ENCODE measurements around the gene DCBLD2.

DCBLD2 gene, protein sequence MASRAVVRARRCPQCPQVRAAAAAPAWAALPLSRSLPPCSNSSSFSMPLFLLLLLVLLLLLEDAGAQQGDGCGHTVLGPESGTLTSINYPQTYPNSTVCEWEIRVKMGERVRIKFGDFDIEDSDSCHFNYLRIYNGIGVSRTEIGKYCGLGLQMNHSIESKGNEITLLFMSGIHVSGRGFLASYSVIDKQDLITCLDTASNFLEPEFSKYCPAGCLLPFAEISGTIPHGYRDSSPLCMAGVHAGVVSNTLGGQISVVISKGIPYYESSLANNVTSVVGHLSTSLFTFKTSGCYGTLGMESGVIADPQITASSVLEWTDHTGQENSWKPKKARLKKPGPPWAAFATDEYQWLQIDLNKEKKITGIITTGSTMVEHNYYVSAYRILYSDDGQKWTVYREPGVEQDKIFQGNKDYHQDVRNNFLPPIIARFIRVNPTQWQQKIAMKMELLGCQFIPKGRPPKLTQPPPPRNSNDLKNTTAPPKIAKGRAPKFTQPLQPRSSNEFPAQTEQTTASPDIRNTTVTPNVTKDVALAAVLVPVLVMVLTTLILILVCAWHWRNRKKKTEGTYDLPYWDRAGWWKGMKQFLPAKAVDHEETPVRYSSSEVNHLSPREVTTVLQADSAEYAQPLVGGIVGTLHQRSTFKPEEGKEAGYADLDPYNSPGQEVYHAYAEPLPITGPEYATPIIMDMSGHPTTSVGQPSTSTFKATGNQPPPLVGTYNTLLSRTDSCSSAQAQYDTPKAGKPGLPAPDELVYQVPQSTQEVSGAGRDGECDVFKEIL

DNA sequence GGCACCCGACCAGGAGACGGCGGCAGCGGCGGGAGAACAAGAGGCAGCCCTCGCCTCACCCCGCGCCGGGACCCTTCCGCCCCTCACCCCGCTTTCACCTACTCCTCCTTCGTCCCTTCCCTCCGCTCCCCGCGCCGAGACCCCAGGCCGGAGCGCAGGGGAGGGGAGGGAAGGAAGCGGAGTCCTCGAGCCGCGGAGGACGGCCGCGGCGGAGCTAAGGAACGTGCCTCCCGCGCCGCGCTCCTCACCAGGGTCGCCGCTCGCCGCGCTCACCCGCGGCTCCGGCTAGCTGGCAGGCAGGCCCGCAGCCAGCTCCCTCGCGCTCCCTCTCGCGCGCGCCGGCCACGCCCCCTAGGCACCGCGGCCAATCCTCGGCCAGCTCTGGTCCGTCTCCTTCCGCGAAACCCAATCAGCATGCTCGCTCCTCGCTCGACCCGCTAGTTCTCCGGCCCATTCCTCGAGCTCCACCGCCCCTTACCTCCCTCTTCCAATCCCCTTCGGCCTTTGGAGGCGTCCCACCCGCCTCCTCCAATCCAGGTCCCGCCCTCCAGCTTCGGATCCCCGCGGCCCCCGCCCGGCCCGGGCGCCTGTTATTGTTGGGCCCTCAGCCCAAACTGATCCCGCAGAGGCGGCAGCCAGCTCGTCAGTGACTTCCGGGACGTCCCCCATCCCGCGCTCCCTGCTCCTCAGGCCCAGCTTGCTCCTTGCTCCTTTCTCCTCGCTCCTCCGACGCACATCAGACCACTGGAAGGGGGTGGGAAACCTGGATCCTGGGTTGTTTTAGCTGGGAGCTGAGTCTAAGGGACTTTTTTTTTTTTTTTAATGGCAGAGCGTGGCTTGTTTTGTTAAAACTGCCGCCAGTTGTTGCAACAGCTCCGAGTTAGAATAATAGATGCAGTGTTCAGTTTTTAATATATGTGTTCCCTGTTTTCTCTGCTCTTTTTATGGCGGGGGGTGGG, at the start of gene DCBLD2:
Gene DCBLD2, minus strand, starts transcription at position 304 of the 959 bp plus-strand sequence. CDS start 369 bp downstream, outside the sequence.
- DNase-seq (ENCODE audit: low spot score) = peak; percentile 98

DNA sequence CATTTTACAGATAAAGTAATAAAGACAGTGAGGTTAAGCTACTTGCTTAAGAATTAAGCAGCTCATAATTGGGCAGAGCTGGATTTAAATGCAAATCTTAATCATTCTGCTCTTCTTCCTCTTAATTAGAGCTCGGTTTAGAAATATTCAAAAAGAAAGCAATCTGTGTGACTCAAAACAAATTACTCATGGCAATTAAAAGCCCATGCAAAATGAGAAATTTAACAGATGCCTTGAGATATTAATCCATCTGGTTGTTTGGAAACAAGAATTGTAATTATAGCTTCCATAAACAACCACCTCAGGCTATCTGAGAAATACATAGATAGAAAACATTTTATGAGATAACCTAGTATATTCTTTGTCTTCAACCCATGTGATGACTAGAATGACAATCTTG, 44.2 kb upstream of the DCBLD2 start:
- no peak for DNase-seq (ENCODE audit: low spot score)

- no peak for DNase-seq (ENCODE audit: low spot score)
Measured at GRCh38 chr3:98945101-98945524, 43.6 kb upstream of the DCBLD2 start.

DNA sequence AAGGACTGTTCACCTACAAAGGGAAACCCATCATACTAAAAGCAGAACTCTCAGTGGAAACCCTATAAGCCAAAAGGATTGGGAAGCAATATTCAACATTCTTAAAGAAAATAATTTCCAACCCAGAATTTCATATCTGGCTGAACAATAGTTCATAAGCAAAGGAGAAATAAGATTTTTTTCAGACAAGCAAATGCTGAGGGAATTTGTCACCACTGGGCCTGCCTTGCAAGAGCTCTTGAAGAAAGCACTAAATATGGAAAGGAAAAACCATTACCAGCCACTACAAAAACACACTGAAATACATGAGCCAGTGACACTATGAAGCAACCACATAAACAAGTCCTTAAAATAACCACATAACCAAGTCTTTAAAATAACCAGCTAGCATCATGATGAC, 28.9 kb upstream of the DCBLD2 start:
- no peak for DNase-seq (ENCODE audit: low spot score)

GRCh38 chr3:98921957-98922356, 20.5 kb upstream of the DCBLD2 start:
- no peak for DNase-seq (ENCODE audit: low spot score)

DNA sequence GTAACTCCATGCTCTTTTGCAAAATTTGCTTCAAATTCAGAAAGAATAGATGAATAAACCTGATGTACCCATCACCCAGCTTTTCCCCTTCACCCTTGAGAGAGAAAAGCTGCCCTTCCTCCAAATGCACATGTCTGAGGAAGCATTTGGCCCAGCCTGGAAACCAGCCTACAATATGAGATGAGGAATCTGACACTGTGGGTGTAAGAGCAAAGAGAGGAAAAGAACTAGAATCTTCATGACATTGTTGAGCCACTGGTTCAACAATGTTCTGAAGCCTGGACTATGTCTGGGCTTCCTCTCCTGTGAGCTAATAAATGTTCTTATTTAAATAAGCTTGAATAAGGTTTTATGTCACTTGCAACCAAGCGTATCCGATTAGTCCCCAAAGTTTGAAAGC, 18.7 kb upstream of the DCBLD2 start:
- no peak for DNase-seq (ENCODE audit: low spot score)

GRCh38 chr3:98918586-98918985, 17.1 kb upstream of the DCBLD2 start:
- DNase-seq (ENCODE audit: low spot score) = no peak

GRCh38 chr3:98917608-98918007, 16.1 kb upstream of the DCBLD2 start:
- DNase-seq (ENCODE audit: low spot score) = no peak

DNA sequence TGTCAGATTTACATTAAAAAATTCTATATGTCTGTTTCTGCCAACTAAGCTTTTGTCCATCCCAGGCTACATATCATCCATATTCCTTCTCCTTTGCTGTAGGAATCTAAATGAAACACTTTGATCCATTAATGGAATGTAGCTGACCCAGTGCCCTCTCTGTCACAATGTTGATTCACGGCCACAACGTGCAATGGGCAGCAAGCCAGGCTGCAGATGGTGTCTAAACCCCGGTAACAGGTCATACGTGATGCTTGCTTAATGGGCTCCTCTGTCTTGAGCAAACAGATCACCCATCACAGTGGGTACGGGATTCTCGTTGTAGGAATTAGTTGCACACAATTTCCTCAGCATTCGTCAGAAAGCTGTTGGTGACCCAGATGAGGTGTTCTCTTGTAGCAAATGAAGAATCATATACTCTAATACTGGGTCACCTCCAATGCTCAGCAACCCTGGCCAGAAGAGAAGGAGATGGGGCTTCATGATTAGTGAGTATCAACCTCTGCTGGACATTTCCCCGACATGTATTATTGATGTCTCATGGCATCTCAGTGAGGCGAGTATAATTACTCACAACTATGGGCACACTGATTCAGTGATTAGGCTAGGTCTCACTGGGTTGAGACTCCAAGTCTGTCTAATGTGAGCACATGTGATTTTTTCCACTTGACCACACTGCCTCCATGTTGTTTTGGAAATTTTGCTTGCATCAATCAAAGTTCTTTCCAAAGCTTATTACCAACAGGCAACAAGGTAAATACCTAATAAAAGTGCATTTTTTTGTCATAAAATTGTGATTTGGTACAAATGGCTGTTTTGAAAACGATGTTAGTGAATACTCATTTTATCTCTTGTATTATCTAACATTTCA, 12.9 kb upstream of the DCBLD2 start:
- no peak for DNase-seq (ENCODE audit: low spot score)

GRCh38 chr3:98912448-98912847, 11.0 kb upstream of the DCBLD2 start:
- no peak for DNase-seq (ENCODE audit: low spot score)

GRCh38 chr3:98906230-98906629, 4.7 kb upstream of the DCBLD2 start:
- no peak for DNase-seq (ENCODE audit: low spot score)

- DNase-seq (ENCODE audit: low spot score) = no peak
Measured at GRCh38 chr3:98903705-98904481, 2.4 kb upstream of the DCBLD2 start.

GRCh38 chr3:98903099-98903498, 1.6 kb upstream of the DCBLD2 start:
- no peak for DNase-seq (ENCODE audit: low spot score)

- DNase-seq (ENCODE audit: low spot score) = no peak
Measured at GRCh38 chr3:98902351-98902740, 851 bp upstream of the DCBLD2 start.

DNA sequence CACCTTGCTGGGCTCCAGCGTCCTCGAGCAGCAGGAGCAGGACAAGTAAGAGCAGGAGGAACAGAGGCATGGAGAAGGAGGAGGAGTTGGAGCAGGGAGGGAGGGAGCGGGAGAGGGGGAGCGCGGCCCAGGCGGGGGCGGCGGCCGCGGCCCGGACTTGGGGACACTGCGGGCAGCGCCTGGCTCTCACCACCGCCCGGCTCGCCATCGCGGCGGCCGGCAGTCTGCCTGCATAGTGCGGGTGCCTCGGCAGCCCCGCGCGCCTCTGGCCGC, 440 bp downstream of the DCBLD2 start:
- peak; percentile 77 for DNase-seq (ENCODE audit: low spot score)

DNA sequence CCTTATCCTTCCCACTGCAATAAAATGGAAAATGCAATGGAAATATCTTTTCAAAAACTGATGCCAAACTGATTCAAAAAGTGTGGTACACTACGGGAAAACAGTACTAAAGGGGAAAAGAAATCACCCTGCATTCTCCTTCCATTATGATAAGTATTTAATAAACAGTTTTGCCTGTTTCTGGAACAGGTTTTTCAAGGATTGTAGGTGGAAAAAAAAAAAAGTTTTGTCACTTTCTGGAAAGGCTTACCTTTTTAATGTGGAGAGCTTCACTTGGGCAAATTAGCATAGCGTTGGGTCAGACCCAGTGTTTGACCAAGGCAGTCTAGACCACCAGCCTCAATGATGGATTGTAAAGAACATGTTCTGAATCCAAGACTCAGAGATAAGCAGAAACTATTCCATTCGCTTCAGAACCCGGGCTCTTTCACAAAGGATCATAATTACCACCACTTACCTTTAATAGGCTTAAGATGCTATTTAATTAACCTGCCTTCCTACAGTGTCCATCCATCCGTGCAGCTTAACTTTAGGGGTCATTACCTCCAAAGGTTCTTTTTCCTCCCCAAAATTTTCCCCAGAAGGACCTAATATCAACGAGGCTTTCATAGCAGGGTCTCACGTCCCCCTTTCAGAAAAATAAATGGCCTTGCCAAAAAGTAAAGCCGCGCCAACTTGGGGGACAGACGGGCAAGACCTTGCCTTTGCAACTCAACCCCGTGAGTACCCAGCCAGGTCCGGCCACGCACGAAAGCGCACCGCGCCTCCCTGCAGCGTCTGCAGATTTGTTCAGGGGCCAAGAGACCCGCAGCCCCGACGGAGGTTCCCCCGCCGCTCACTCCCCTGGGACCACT, 1.0 kb downstream of the DCBLD2 start:
- DNase-seq (ENCODE audit: low spot score) = no peak

DNA sequence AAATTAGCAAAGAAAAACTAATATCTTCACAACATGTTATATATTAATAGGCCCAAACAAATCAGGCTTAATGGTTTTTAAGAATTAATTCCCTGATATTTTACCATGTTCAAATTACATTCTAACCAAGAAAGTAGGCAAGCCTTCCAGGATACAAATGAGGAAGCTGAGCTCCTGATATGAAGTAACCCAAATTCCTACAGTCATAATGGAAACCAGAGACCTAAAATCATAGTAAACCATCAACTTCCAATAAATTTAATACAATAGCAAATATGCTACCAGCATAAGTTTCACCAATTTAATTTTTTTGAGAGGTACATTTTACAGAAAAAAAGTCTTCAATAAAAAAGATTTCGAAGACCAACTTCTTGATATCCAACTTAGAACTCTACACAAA, 3.8 kb downstream of the DCBLD2 start:
- no peak for DNase-seq (ENCODE audit: low spot score)

GRCh38 chr3:98894791-98895576, 6.5 kb downstream of the DCBLD2 start:
- DNase-seq (ENCODE audit: low spot score) = no peak

- DNase-seq (ENCODE audit: low spot score) = no peak
Measured at GRCh38 chr3:98893740-98894139, 7.8 kb downstream of the DCBLD2 start.
